ENCODE data around the gene SPDEF. TPM values are rescaled to one million over a fixed set of nuclear protein-coding genes. Genes with fewer than 3 reads are reported as not detected.

SPDEF gene
- total and polyA plus RNA-seq, 2 of the 13 experiments (the other 11 are each of a cell fraction or from before 2014, with no cell fraction given): not detected

DNA sequence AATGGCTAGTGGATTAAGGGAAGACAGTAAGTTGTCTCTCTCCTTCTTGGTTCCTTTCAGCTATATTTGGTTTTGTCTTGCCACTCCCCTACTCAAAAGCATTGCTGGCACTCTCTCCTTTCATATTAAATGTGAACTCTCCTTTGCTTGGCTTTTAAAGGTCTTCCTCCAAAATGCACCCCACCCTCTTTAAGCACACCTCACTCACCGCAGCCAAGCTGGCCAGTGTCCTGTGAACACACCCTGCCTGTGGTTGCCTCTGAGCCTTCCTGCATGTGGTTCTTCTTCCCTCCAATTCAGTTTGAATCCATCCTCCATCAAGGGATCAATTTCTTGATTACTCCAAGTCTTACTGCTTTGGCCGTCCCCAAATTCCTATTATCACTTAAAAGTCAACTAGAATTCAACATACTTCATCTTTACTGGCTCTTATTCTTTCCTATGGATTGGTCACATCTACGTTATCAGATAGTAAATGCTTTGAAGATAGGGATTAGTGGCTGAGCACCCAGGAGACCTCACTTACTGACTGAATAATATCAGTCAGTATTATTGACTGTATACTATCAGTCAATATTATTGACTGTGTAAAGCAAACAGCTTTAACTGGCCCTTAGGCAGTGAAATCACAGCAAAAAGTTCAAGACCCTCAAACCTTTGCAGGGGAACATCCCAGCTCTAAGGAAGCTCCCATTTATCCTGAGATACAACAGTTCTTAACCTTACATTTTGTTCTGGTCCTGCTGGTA, 41.6 kb upstream of the SPDEF start (continued):
- TF ChIP-seq, protein P1, sequence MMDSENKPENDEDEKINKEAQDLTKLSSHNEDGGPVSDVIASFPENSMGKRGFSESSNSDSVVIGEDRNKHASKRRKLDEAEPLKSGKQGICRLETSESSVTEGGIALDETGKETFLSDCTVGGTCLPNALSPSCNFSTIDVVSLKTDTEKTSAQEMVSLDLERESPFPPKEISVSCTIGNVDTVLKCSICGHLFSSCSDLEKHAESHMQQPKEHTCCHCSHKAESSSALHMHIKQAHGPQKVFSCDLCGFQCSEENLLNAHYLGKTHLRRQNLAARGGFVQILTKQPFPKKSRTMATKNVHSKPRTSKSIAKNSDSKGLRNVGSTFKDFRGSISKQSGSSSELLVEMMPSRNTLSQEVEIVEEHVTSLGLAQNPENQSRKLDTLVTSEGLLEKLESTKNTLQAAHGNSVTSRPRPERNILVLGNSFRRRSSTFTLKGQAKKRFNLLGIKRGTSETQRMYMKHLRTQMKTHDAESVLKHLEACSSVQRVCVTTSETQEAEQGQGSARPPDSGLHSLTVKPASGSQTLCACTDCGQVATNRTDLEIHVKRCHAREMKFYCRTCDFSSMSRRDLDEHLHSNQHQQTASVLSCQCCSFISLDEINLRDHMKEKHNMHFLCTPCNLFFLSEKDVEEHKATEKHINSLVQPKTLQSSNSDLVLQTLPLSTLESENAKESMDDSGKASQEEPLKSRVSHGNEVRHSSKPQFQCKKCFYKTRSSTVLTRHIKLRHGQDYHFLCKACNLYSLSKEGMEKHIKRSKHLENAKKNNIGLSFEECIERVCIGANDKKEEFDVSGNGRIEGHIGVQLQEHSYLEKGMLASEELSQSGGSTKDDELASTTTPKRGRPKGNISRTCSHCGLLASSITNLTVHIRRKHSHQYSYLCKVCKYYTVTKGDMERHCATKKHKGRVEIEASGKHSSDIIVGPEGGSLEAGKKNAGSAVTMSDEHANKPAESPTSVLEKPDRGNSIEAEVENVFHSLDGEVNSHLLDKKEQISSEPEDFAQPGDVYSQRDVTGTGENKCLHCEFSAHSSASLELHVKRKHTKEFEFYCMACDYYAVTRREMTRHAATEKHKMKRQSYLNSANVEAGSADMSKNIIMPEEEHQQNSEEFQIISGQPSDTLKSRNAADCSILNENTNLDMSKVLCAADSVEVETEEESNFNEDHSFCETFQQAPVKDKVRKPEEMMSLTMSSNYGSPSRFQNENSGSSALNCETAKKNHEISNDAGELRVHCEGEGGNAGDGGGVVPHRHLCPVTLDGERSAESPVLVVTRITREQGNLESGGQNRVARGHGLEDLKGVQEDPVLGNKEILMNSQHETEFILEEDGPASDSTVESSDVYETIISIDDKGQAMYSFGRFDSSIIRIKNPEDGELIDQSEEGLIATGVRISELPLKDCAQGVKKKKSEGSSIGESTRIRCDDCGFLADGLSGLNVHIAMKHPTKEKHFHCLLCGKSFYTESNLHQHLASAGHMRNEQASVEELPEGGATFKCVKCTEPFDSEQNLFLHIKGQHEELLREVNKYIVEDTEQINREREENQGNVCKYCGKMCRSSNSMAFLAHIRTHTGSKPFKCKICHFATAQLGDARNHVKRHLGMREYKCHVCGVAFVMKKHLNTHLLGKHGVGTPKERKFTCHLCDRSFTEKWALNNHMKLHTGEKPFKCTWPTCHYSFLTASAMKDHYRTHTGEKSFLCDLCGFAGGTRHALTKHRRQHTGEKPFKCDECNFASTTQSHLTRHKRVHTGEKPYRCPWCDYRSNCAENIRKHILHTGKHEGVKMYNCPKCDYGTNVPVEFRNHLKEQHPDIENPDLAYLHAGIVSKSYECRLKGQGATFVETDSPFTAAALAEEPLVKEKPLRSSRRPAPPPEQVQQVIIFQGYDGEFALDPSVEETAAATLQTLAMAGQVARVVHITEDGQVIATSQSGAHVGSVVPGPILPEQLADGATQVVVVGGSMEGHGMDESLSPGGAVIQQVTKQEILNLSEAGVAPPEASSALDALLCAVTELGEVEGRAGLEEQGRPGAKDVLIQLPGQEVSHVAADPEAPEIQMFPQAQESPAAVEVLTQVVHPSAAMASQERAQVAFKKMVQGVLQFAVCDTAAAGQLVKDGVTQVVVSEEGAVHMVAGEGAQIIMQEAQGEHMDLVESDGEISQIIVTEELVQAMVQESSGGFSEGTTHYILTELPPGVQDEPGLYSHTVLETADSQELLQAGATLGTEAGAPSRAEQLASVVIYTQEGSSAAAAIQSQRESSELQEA (CRISPR knock-in tag; IDR thresholded peaks at IDR 0.05; ENCODE audit: not compliant biosample characterization): no peak

DNA sequence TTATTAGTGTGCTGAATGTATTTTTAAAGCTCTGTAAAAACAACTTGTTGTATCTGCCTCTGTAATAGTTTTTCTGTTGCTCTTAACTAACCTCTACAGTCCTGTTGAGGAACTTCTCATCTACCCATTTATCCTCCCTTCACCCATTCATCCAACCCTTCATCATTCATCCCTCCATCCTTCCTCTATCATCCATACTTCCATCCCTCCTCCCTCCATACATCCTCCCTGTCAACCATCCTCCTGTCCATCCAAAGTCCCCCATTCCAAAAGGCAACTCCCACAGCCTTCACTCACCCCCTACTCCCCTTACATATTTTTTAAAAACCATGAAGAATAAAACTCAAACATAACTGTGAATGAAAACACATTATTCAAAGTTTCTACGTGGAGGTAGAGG, 40.7 kb upstream of the SPDEF start:
- WGBS (ENCODE audit: low lambda C conversion rate): 93% methylated on average over 1 of the region's 1 CpG
- Histone ChIP-seq H2AFZ (ENCODE audit: low read length) (no peak overlapping the region), H3K27ac (ENCODE audit: extremely low read length, insufficient read depth, low read length) (no peak overlapping the region), H3K36me3 (replicated peaks in 1 of 2; ENCODE audit: control insufficient read depth in 1 of 2, insufficient read depth in 2 of 2, low read length in 2 of 2) (peaks cover 9 to 22% of the 10 kb centered on the region in 2 experiments), H4K20me1 (ENCODE audit: insufficient read depth, low read length) (peaks cover 31% of the 10 kb centered on the region), H3K9me3 (ENCODE audit: low read length) (no peaks in the 10 kb centered on the region), H3K27me3 (ENCODE audit: control insufficient read depth in 1 of 2, insufficient read depth in 2 of 2, low read length in 2 of 2) (no peaks in the 10 kb centered on the region), H3K79me2 (ENCODE audit: insufficient read depth, low read length) (peaks cover 28% of the 10 kb centered on the region), H3K4me3 (replicated peaks in 1 of 3; ENCODE audit: insufficient read depth in 1 of 3, low read depth in 2 of 3, low read length in 3 of 3) (no peak overlapping the region), H3K4me1 (ENCODE audit: insufficient read depth, low read length) (peaks cover 42% of the 10 kb centered on the region), H3K4me2 (ENCODE audit: low read depth, low read length) (no peak overlapping the region), H3K9ac (ENCODE audit: insufficient read depth, low read depth, low read length) (no peak overlapping the region)
- in situ Hi-C loops (cut with HindIII; ENCODE audit: extremely low pct_ligation_motif_present, low pct_unique_long_range_greater_than_20kb): no loop called here
- TF ChIP-seq, protein P2, sequence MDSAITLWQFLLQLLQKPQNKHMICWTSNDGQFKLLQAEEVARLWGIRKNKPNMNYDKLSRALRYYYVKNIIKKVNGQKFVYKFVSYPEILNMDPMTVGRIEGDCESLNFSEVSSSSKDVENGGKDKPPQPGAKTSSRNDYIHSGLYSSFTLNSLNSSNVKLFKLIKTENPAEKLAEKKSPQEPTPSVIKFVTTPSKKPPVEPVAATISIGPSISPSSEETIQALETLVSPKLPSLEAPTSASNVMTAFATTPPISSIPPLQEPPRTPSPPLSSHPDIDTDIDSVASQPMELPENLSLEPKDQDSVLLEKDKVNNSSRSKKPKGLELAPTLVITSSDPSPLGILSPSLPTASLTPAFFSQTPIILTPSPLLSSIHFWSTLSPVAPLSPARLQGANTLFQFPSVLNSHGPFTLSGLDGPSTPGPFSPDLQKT (CRISPR knock-in tag; IDR thresholded peaks at IDR 0.05; ENCODE audit: borderline replicate concordance): no peak
- TF ChIP-seq PCBP2 (optimal IDR thresholded peaks at IDR 0.05; ENCODE audit: low read depth, low read length, poor library complexity, severe bottlenecking) (peak; percentile 61), ZBTB21 (CRISPR knock-in tag; IDR thresholded peaks at IDR 0.05) (no peak)
- POLR2A ChIA-PET: interaction anchor here (0.8 kb wide), 1 partner anchor 13 kb away, joined by 3 read pairs; no protein-coding TSS in a partner anchor
- CTCF ChIA-PET (ENCODE audit: low intra/inter-chr PET ratio, low total read pairs): no interaction called here
- no TSS peak for BruUV-seq (replicated peaks)
- FAIRE-seq: no peak
- ATAC-seq: no peak
- DNase-seq (ENCODE audit: low spot score): no peak
- intact Hi-C loops (cut with micrococcal nuclease; ENCODE audit: unreplicated experiment): loop anchor here (5.0 kb wide), 1 partner anchor 34 kb away; no protein-coding TSS in a partner anchor

Data from HepG2 (cell line).